CD4-positive, alpha-beta T cell treated with Interleukin-4 for 4 hours (primary cell): ENCODE data around the gene UTP25.

Experiments used
- DNase-seq: peaks from one replicate; pipeline ENCODE4 v3.0.0-alpha.2; 2020

Gene UTP25

GRCh38 chr1:209807509-209807908 lies 20.3 kb upstream of the UTP25 start:
- no peak for DNase-seq

GRCh38 chr1:209808059-209808581 lies 19.7 kb upstream of the UTP25 start:
- no peak for DNase-seq

- no peak for DNase-seq
These were observed 18.2 kb upstream of the UTP25 start for GRCh38 chr1:209809611-209810010.

- no peak for DNase-seq
These were observed 17.0 kb upstream of the UTP25 start for GRCh38 chr1:209810783-209811182.

GRCh38 chr1:209813902-209814301 lies 13.9 kb upstream of the UTP25 start:
- no peak for DNase-seq

GRCh38 chr1:209815490-209815889 lies 12.3 kb upstream of the UTP25 start:
- DNase-seq: peak; percentile 10

GRCh38 chr1:209815931-209816341 lies 11.8 kb upstream of the UTP25 start:
- DNase-seq: no peak

- no peak for DNase-seq
These were observed 10.8 kb upstream of the UTP25 start for GRCh38 chr1:209816923-209817322.

- DNase-seq: no peak
These were observed 10.1 kb upstream of the UTP25 start for GRCh38 chr1:209817691-209818090.

- no peak for DNase-seq
These were observed 8.7 kb upstream of the UTP25 start for GRCh38 chr1:209819058-209819457.

- DNase-seq: no peak
These were observed 6.8 kb upstream of the UTP25 start for GRCh38 chr1:209820986-209821385.

- no peak for DNase-seq
These were observed 5.1 kb upstream of the UTP25 start for GRCh38 chr1:209822706-209823105.

GRCh38 chr1:209823143-209824041 lies 4.4 kb upstream of the UTP25 start:
- peak; percentile 65 for DNase-seq

GRCh38 chr1:209825591-209826434 lies 2.0 kb upstream of the UTP25 start:
- no peak for DNase-seq

- DNase-seq: no peak
These were observed 1.9 kb downstream of the UTP25 start for GRCh38 chr1:209829716-209830115.

- DNase-seq: no peak
These were observed 3.0 kb downstream of the UTP25 start for GRCh38 chr1:209830722-209831121.

- DNase-seq: no peak
These were observed 3.8 kb downstream of the UTP25 start for GRCh38 chr1:209831615-209832014.

GRCh38 chr1:209835782-209836298 lies 8.1 kb downstream of the UTP25 start:
- DNase-seq: no peak

- no peak for DNase-seq
These were observed 9.9 kb downstream of the UTP25 start for GRCh38 chr1:209837671-209838070.

GRCh38 chr1:209838537-209838936 lies 10.8 kb downstream of the UTP25 start:
- DNase-seq: no peak

- no peak for DNase-seq
These were observed 12.2 kb downstream of the UTP25 start for GRCh38 chr1:209839875-209840546.

- DNase-seq: no peak
These were observed 12.8 kb downstream of the UTP25 start for GRCh38 chr1:209840611-209841010.
